Osteocyte (in vitro differentiated cells): ENCODE results near the gene GRID1. TPM values are rescaled to one million over a fixed set of nuclear protein-coding genes. Genes with fewer than 3 reads are reported as not detected.

Experiments used
- DNase-seq: peaks from one replicate; pipeline ENCODE4 v3.0.0; 2021; ENCODE audit warnings: mixed read lengths; ENCODE audit not compliant: unreplicated experiment; ENCODE audit errors: extremely low spot score
- H3K27ac Mint-ChIP-seq: one replicate; pipeline ENCODE4 v1.8.0; 2021; ENCODE audit warnings: mild to moderate bottlenecking, mixed read lengths; ENCODE audit not compliant: unreplicated experiment
- H3K27me3 Mint-ChIP-seq: one replicate; pipeline ENCODE4 v1.8.0; 2021; ENCODE audit warnings: mixed read lengths; ENCODE audit not compliant: unreplicated experiment
- H3K36me3 Mint-ChIP-seq: one replicate; pipeline ENCODE4 v1.8.0; 2021; ENCODE audit warnings: mixed read lengths; ENCODE audit not compliant: unreplicated experiment
- H3K4me1 Mint-ChIP-seq: one replicate; pipeline ENCODE4 v1.8.0; 2021; ENCODE audit warnings: mixed read lengths; ENCODE audit not compliant: unreplicated experiment
- H3K4me3 Mint-ChIP-seq: one replicate; pipeline ENCODE4 v1.8.0; 2021; ENCODE audit warnings: mild to moderate bottlenecking, moderate library complexity, mixed read lengths; ENCODE audit not compliant: unreplicated experiment
- H3K9me3 Mint-ChIP-seq: one replicate; pipeline ENCODE4 v1.8.0; 2021; ENCODE audit warnings: mixed read lengths; ENCODE audit not compliant: unreplicated experiment
- total RNA-seq: library from RNA; stranded (reverse); gene quantifications from 2 replicates; pipeline ENCODE4 v1.2.1, GENCODE V29; 2021
- TF ChIP-seq, protein P1 (sequence below): fragments of 200-600 bp; sonication (generic); IDR thresholded peaks from 2 replicates; pipeline ENCODE4 v1.5.0; 2021; ENCODE audit warnings: antibody characterized with exemption, mild to moderate bottlenecking, moderate library complexity

GRID1 gene
- total RNA-seq, 1 donor from 2014 or later = 0.11 TPM

GRCh38 chr10:85741626-85742300, 624.8 kb downstream of the GRID1 start:
- no peak for DNase-seq
- Mint-ChIP-seq H3K27ac (no peak overlapping the region), H3K4me1 (no peaks in the 10 kb centered on the region), H3K36me3 (no peaks in the 10 kb centered on the region), H3K9me3 (peaks cover 16% of the 10 kb centered on the region), H3K4me3 (no peak overlapping the region), H3K27me3 (no peaks in the 10 kb centered on the region)
- TF ChIP-seq, protein P1, sequence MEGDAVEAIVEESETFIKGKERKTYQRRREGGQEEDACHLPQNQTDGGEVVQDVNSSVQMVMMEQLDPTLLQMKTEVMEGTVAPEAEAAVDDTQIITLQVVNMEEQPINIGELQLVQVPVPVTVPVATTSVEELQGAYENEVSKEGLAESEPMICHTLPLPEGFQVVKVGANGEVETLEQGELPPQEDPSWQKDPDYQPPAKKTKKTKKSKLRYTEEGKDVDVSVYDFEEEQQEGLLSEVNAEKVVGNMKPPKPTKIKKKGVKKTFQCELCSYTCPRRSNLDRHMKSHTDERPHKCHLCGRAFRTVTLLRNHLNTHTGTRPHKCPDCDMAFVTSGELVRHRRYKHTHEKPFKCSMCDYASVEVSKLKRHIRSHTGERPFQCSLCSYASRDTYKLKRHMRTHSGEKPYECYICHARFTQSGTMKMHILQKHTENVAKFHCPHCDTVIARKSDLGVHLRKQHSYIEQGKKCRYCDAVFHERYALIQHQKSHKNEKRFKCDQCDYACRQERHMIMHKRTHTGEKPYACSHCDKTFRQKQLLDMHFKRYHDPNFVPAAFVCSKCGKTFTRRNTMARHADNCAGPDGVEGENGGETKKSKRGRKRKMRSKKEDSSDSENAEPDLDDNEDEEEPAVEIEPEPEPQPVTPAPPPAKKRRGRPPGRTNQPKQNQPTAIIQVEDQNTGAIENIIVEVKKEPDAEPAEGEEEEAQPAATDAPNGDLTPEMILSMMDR = no peak

- no peaks in the 10 kb centered on the region for H3K36me3 Mint-ChIP-seq
- no peak overlapping the region for H3K4me3 Mint-ChIP-seq
- H3K27ac Mint-ChIP-seq = no peak overlapping the region
- TF ChIP-seq, protein P1 = no peak
- H3K4me1 Mint-ChIP-seq = no peaks in the 10 kb centered on the region
- no peaks in the 10 kb centered on the region for H3K27me3 Mint-ChIP-seq
- DNase-seq = no peak
- H3K9me3 Mint-ChIP-seq = peaks cover 19% of the 10 kb centered on the region
Observed at GRCh38 chr10:85735997-85736396, 630.6 kb downstream of the GRID1 start.

- H3K27ac Mint-ChIP-seq = no peak overlapping the region
- H3K36me3 Mint-ChIP-seq = no peaks in the 10 kb centered on the region
- H3K9me3 Mint-ChIP-seq = peaks cover 21% of the 10 kb centered on the region
- DNase-seq = no peak
- TF ChIP-seq, protein P1 = no peak
- H3K4me1 Mint-ChIP-seq = no peaks in the 10 kb centered on the region
- no peaks in the 10 kb centered on the region for H3K27me3 Mint-ChIP-seq
- no peak overlapping the region for H3K4me3 Mint-ChIP-seq
Observed at GRCh38 chr10:85734791-85735190, 631.8 kb downstream of the GRID1 start.

GRCh38 chr10:85724215-85724614, 642.4 kb downstream of the GRID1 start:
- no peak overlapping the region for H3K27ac Mint-ChIP-seq
- H3K4me1 Mint-ChIP-seq = no peaks in the 10 kb centered on the region
- no peaks in the 10 kb centered on the region for H3K27me3 Mint-ChIP-seq
- TF ChIP-seq, protein P1 = no peak
- H3K9me3 Mint-ChIP-seq = peaks cover 28% of the 10 kb centered on the region
- no peaks in the 10 kb centered on the region for H3K36me3 Mint-ChIP-seq
- no peak overlapping the region for H3K4me3 Mint-ChIP-seq
- no peak for DNase-seq

GRCh38 chr10:85720931-85721590, 645.5 kb downstream of the GRID1 start:
- H3K36me3 Mint-ChIP-seq = no peaks in the 10 kb centered on the region
- H3K4me3 Mint-ChIP-seq = no peak overlapping the region
- peaks cover 6% of the 10 kb centered on the region for H3K9me3 Mint-ChIP-seq
- DNase-seq = no peak
- no peak overlapping the region for H3K27ac Mint-ChIP-seq
- no peaks in the 10 kb centered on the region for H3K4me1 Mint-ChIP-seq
- TF ChIP-seq, protein P1 = no peak
- H3K27me3 Mint-ChIP-seq = no peaks in the 10 kb centered on the region
